RWPE1 (cell line): ENCODE results near the gene BORCS5.

Experiments
- CTCF ChIA-PET: fragments of 350-600 bp; sonication (Branson Sonifier 250); formaldehyde crosslinking; extraction: SDS; loops from one replicate; lab custom pipeline; 2021; lab: Yijun Ruan, JAX
- POLR2A ChIA-PET: fragments of 400-600 bp; formaldehyde crosslinking; extraction: SDS; loops from one replicate; lab custom pipeline; 2020; ENCODE audit warnings: antibody characterized with exemption; ENCODE audit not compliant: low non-redundant PET; lab: Yijun Ruan, JAX
- DNase-seq: peaks from one replicate; pipeline ENCODE4 v3.0.0; 2012; ENCODE audit warnings: low spot score
- H3K27ac ChIP-seq: fragments of 450-650 bp; 2 replicates; pipeline ENCODE4 v1.5.1; 2017
- TF ChIP-seq, protein P1 (sequence below): fragments of 450-650 bp; conservative IDR thresholded peaks from 2 replicates; pipeline ENCODE4 v1.5.1; 2017; ENCODE audit warnings: low read depth, mild to moderate bottlenecking

BORCS5 gene

DNA sequence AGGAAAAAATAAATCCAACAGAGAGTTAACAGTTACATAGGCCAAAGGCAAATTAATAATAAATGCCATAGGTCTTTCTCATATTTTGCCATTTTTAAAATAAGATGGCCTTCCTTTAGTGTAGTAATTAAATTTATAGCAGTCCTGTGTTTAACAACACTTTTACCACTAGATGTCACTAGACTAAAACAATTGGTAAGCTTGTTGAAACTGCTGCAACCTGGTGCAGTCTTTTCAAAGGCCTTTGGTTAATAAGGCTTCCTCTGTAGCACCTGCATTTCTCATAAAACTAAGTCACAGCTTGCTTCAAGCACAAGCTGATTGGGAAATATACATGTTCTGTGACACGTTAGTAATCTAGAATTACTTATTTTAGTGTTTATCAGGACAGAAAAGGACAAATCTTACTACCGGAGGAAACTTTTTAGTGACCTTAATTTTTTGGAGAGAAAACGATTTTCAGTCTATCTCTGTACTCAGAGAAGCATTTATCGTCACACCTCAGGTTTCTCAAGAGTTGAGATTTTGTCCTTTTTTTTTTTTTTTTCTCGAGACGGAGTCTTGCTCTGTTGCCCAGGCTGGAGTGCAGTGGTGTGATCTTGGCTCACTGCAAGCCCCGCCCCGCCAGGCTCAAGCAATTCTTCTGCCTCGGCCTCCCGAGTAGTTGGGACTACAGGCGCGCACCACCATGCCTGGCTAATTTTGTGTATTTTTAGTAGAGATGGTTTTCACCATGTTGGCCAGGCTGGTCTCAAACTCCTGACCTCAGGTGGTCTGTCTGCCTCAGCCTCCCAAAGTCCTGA is 20.0 kb downstream of the BORCS5 start:
- no peak overlapping the region for H3K27ac ChIP-seq
- POLR2A ChIA-PET, result no interaction called here
- peak; percentile 59 for DNase-seq
- CTCF ChIA-PET, result interaction anchor here (0.6 to 1.6 kb wide), 7 partner anchors 128 to 327 kb away, joined by 3 to 9 read pairs (median 4); no protein-coding TSS in a partner anchor
- TF ChIP-seq, protein P1, sequence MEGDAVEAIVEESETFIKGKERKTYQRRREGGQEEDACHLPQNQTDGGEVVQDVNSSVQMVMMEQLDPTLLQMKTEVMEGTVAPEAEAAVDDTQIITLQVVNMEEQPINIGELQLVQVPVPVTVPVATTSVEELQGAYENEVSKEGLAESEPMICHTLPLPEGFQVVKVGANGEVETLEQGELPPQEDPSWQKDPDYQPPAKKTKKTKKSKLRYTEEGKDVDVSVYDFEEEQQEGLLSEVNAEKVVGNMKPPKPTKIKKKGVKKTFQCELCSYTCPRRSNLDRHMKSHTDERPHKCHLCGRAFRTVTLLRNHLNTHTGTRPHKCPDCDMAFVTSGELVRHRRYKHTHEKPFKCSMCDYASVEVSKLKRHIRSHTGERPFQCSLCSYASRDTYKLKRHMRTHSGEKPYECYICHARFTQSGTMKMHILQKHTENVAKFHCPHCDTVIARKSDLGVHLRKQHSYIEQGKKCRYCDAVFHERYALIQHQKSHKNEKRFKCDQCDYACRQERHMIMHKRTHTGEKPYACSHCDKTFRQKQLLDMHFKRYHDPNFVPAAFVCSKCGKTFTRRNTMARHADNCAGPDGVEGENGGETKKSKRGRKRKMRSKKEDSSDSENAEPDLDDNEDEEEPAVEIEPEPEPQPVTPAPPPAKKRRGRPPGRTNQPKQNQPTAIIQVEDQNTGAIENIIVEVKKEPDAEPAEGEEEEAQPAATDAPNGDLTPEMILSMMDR, result peak; percentile 54; the same call in 1 of the 2 replicates

GRCh38 chr12:12378616-12379015 is 21.7 kb downstream of the BORCS5 start:
- CTCF ChIA-PET, result no interaction called here
- no peak for DNase-seq
- TF ChIP-seq, protein P1, result no peak
- POLR2A ChIA-PET, result no interaction called here
- H3K27ac ChIP-seq, result no peak overlapping the region

- no peak overlapping the region for H3K27ac ChIP-seq
Measured at GRCh38 chr12:12379831-12380730, 23.2 kb downstream of the BORCS5 start.

GRCh38 chr12:12380949-12381593 is 24.2 kb downstream of the BORCS5 start:
- no peak overlapping the region for H3K27ac ChIP-seq
- TF ChIP-seq, protein P1, result no peak
- DNase-seq, result no peak
- CTCF ChIA-PET, result interaction anchor here (0.6 kb wide), 1 partner anchor 1283 kb away, joined by 8 read pairs; no protein-coding TSS in a partner anchor
- POLR2A ChIA-PET, result no interaction called here

More at GRCh38 chr12:12379831-12380730, 23.2 kb downstream of the BORCS5 start:
- ChIA-PET POLR2A (no interaction called here), CTCF (interaction anchor here (0.6 to 0.8 kb wide), 3 partner anchors 193 to 322 kb away, joined by 3 to 7 read pairs (median 3); no protein-coding TSS in a partner anchor)
- TF ChIP-seq, protein P1, result no peak
- DNase-seq, result no peak

DNA sequence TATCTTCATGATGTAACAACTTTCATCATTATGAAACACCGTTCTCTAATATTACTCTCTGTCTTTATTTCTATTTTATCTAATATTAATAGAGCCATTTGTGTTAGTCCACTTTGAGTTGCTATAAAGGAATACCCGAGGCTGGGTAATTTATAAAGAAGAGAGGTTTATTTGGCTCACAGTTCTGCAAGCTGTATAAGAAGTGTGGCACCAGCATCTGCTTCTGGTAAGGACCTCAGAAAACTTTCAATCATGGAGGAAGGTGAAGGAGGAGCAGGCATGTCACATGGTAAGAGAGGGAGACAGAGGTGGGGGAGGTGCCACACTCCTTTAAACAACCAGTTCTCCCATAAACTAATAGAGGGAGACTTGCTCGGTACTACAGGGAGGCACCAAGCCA is 25.1 kb downstream of the BORCS5 start:
- CTCF ChIA-PET, result no interaction called here
- no peak for DNase-seq
- TF ChIP-seq, protein P1, result no peak
- POLR2A ChIA-PET, result no interaction called here
- H3K27ac ChIP-seq, result no peak overlapping the region
